ENCODE results near the gene DSEL. TPM values are rescaled to one million over a fixed set of nuclear protein-coding genes. Genes with fewer than 3 reads are reported as not detected.

DSEL gene
- total and polyA plus RNA-seq, 2 of the 8 experiments (the other 6 are each of a cell fraction or from before 2014, with no cell fraction given), result 3.0 to 22.8 TPM

DNA sequence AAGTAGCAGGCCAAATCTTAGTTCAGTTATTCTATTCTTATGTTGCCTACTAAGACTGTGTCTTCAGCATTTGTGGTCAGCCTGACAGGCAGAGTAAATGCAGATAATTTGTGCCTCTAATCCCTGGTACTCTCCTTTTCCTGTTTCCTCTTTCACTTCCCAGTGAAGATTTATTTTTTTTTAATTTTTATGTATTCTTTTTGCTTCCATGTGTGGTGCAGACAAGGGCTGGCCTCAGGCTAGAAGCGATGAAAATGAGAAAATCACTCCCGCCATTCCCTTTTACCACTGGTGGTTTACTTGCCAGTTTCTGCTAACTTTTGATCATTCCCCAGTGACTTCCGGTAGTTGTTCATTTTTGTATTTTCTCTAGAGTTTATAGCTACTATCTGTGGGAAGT lies 30.9 kb downstream of the DSEL start:
- TF ChIP-seq, protein P1, sequence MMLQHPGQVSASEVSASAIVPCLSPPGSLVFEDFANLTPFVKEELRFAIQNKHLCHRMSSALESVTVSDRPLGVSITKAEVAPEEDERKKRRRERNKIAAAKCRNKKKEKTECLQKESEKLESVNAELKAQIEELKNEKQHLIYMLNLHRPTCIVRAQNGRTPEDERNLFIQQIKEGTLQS (IDR thresholded peaks at IDR 0.05; ENCODE audit: insufficient read depth, low read depth, low read length), result no peak
- TF ChIP-seq TCF12 (IDR thresholded peaks at IDR 0.05; ENCODE audit: low read depth, low read length), result no peak
- TF ChIP-seq RXRA (IDR thresholded peaks at IDR 0.05; ENCODE audit: insufficient read depth, low read depth, low read length), result no peak
- no peak for TF ChIP-seq GABPA (IDR thresholded peaks at IDR 0.05; ENCODE audit: borderline replicate concordance, insufficient read depth, low read length)
- no peak for TF ChIP-seq RAD21 (IDR thresholded peaks at IDR 0.05 in 1 of 2, conservative IDR thresholded peaks at IDR 0.05 in 1 of 2; ENCODE audit: low read depth in 2 of 2, low read length in 2 of 2)
- no peak for TF ChIP-seq TAF1 (IDR thresholded peaks at IDR 0.05; ENCODE audit: low read depth, low read length)
- no peak for TF ChIP-seq SIRT6 (IDR thresholded peaks at IDR 0.05; ENCODE audit: low read length)
- no peak for TF ChIP-seq KDM1A (IDR thresholded peaks at IDR 0.05; ENCODE audit: borderline replicate concordance, low read length)
- TF ChIP-seq BCL11A (IDR thresholded peaks at IDR 0.05; ENCODE audit: low read depth in 2 of 2, low read length in 2 of 2), result no peak
- ChIA-PET POLR2A (ENCODE audit: partially characterized antibody) (no interaction called here), CTCF (ENCODE audit: partially characterized antibody) (no interaction called here)
- H3K4ac ChIP-seq (replicated peaks; ENCODE audit: insufficient read length, low read depth, low read length), result no peak overlapping the region
- no peak overlapping the region for H3K4me3 ChIP-seq (ENCODE audit: extremely low read depth in 1 of 4, insufficient read depth in 2 of 4, low read depth in 3 of 4, low read length in 4 of 4)
- H2AFZ ChIP-seq (ENCODE audit: low read length), result no peak overlapping the region
- no peaks in the 10 kb centered on the region for H3K36me3 ChIP-seq (ENCODE audit: control insufficient read depth in 2 of 4, insufficient read depth in 4 of 4, low read length in 3 of 4)
- H3K27me3 ChIP-seq (replicated peaks in 1 of 4; ENCODE audit: control insufficient read depth in 3 of 4, extremely low read depth in 1 of 4, insufficient read depth in 3 of 4, low read length in 3 of 4), result peaks cover 12 to 35% (median 22%) of the 10 kb centered on the region in 4 experiments
- H4K20me1 ChIP-seq (replicated peaks in 1 of 2; ENCODE audit: control insufficient read depth in 1 of 2, insufficient read depth in 2 of 2, low read length in 2 of 2), result peaks cover 0 to 3% of the 10 kb centered on the region in 2 experiments
- no peak overlapping the region for H3K9ac ChIP-seq (replicated peaks in 1 of 4; ENCODE audit: extremely low read depth in 1 of 4, low read depth in 3 of 4, low read length in 3 of 4)
- no peak overlapping the region for H4K91ac ChIP-seq (replicated peaks; ENCODE audit: insufficient read length, low read length)
- no peak overlapping the region for H4K5ac ChIP-seq (ENCODE audit: insufficient read length, low read depth, low read length)
- H3K27ac ChIP-seq (ENCODE audit: low read depth, low read length), result no peak overlapping the region
- no peak for DNase-seq (ENCODE audit: low read depth in 1 of 2, low spot score in 2 of 2)
- H3K56ac ChIP-seq (replicated peaks; ENCODE audit: insufficient read length, low read depth, low read length), result no peak overlapping the region
- no peak for FAIRE-seq
- H3K18ac ChIP-seq (ENCODE audit: extremely low read depth, low read length), result no peak overlapping the region
- no peaks in the 10 kb centered on the region for H3K79me1 ChIP-seq (ENCODE audit: low read depth, low read length)
- H2BK15ac ChIP-seq (ENCODE audit: low read length), result no peak overlapping the region
- H3K9me3 ChIP-seq (ENCODE audit: insufficient read depth in 2 of 2, low read depth in 1 of 2, low read length in 1 of 2), result no peaks in the 10 kb centered on the region
- no peaks in the 10 kb centered on the region for H3K23me2 ChIP-seq (ENCODE audit: low read depth, low read length)
- no peak overlapping the region for H2BK5ac ChIP-seq (ENCODE audit: low read depth, low read length)
- no peak overlapping the region for H3K4me2 ChIP-seq (ENCODE audit: insufficient read depth in 1 of 2, low read depth in 2 of 2, low read length in 2 of 2)
- WGBS, 2 experiments (ENCODE audit: extremely low coverage in 1 of 2, insufficient coverage in 1 of 2, insufficient read length in 1 of 2, insufficient replicate concordance in 2 of 2, low coverage in 1 of 2, low lambda C conversion rate in 2 of 2, missing lambda C conversion rate in 1 of 2), result 95% methylated on average over 3 of the region's 3 CpGs; no CpG with 5 or more reads in 1 of the 2 experiments
- H2BK12ac ChIP-seq (ENCODE audit: low read depth, low read length), result no peak overlapping the region
- H4K8ac ChIP-seq (ENCODE audit: extremely low read depth, insufficient read depth, low read length), result no peak overlapping the region
- no peak overlapping the region for H3K23ac ChIP-seq (ENCODE audit: insufficient read length)
- H2BK120ac ChIP-seq (replicated peaks; ENCODE audit: low read depth, low read length), result no peak overlapping the region
- peaks cover 0 to 4% (median 1%) of the 10 kb centered on the region in 4 experiments; a peak in 2 of 7 replicates for H3K4me1 ChIP-seq (replicated peaks in 1 of 4; ENCODE audit: control insufficient read depth in 3 of 4, insufficient read depth in 4 of 4, low read length in 3 of 4)
- no peak overlapping the region for H2AK5ac ChIP-seq (ENCODE audit: low read depth, low read length)
- no peak overlapping the region for H2BK20ac ChIP-seq (ENCODE audit: low read length)
- no peaks in the 10 kb centered on the region for H3K79me2 ChIP-seq (ENCODE audit: control insufficient read depth in 1 of 2, insufficient read depth in 2 of 2, low read length in 2 of 2)
- H3K14ac ChIP-seq (ENCODE audit: insufficient read length), result no peak overlapping the region

All from H1 (cell line).